ENCODE results near the gene PTTG1.

Gene PTTG1

GRCh38 chr5:160467555-160468362, 46.1 kb downstream of the PTTG1 start:
- Histone ChIP-seq H3K4me3 (ENCODE audit: low read depth, low read length) (no peak overlapping the region), H3K27me3 (no peaks in the 10 kb centered on the region), H3K9me3 (no peaks in the 10 kb centered on the region), H3K36me3 (no peaks in the 10 kb centered on the region), H3K4me1 (no peaks in the 10 kb centered on the region)
- no peak for TF ChIP-seq CTCF (IDR thresholded peaks at IDR 0.05; ENCODE audit: low read depth, low read length)
- peak; percentile 37 for DNase-seq

GRCh38 chr5:160468363-160468975, 46.8 kb downstream of the PTTG1 start:
- H3K36me3 ChIP-seq, result no peaks in the 10 kb centered on the region
- H3K9me3 ChIP-seq, result no peaks in the 10 kb centered on the region
- H3K27me3 ChIP-seq, result no peaks in the 10 kb centered on the region
- no peak for TF ChIP-seq CTCF (IDR thresholded peaks at IDR 0.05; ENCODE audit: low read depth, low read length)
- no peak for DNase-seq
- H3K4me3 ChIP-seq (ENCODE audit: low read depth, low read length), result no peak overlapping the region
- H3K4me1 ChIP-seq, result no peaks in the 10 kb centered on the region

GRCh38 chr5:160469156-160470144, 47.8 kb downstream of the PTTG1 start:
- Histone ChIP-seq H3K27me3 (no peaks in the 10 kb centered on the region), H3K4me3 (ENCODE audit: low read depth, low read length) (no peak overlapping the region), H3K4me1 (no peaks in the 10 kb centered on the region), H3K9me3 (no peaks in the 10 kb centered on the region), H3K36me3 (no peaks in the 10 kb centered on the region)
- no peak for DNase-seq
- no peak for TF ChIP-seq CTCF (IDR thresholded peaks at IDR 0.05; ENCODE audit: low read depth, low read length)

- H3K4me3 ChIP-seq (ENCODE audit: low read depth, low read length), result no peak overlapping the region
These were observed 49.0 kb downstream of the PTTG1 start for GRCh38 chr5:160470437-160471361.

More at GRCh38 chr5:160470437-160471361, 49.0 kb downstream of the PTTG1 start:
- Histone ChIP-seq H3K9me3 (no peaks in the 10 kb centered on the region), H3K4me1 (no peaks in the 10 kb centered on the region), H3K36me3 (no peaks in the 10 kb centered on the region), H3K27me3 (no peaks in the 10 kb centered on the region)
- no peak for TF ChIP-seq CTCF (IDR thresholded peaks at IDR 0.05; ENCODE audit: low read depth, low read length)
- DNase-seq, result no peak
